SK-N-MC (cell line): ENCODE measurements around the gene SPDYC.

Experiments
- EZH2 ChIP-seq: fragments of 200-600 bp; sonication (generic); IDR thresholded peaks from one replicate; pipeline ENCODE4 v1.6.1; 2017; ENCODE audit warnings: antibody characterized with exemption
- POLR2AphosphoS5 ChIP-seq: IDR thresholded peaks from 2 replicates; pipeline ENCODE4 v1.6.1; 2012; ENCODE audit warnings: mild to moderate bottlenecking, low read depth, low read length, borderline replicate concordance

GRCh38 chr11:65187146-65187675 lies 17.2 kb downstream of the SPDYC start:
- TF ChIP-seq EZH2 (no peak), POLR2AphosphoS5 (no peak)
